GM23338 (cell line): ENCODE measurements around the gene RRBP1. TPM values are rescaled to one million over a fixed set of nuclear protein-coding genes. Genes with fewer than 3 reads are reported as not detected.

ENCODE experiments used
- ATAC-seq: fragments of 200-7000 bp; cut with Tn5 transposase; 3 replicates; pipeline ENCODE4 v1.9.1; 2020
- DNase-seq: peaks from one replicate; pipeline ENCODE4 v3.0.0-alpha.2; 2015; ENCODE audit warnings: low spot score
- H2AFZ ChIP-seq: fragments of 200-600 bp; sonication (generic); 2 replicates; pipeline ENCODE4 v1.8.0; 2016; ENCODE audit warnings: antibody characterized with exemption, mild to moderate bottlenecking, moderate library complexity
- H3F3A ChIP-seq: fragments of 200-600 bp; sonication (generic); replicated peaks from 2 replicates; pipeline ENCODE4 v1.8.0; 2017; ENCODE audit warnings: antibody characterized with exemption, mixed run types, low read depth
- H3K27ac ChIP-seq: fragments of 200-600 bp; sonication (generic); 2 replicates; pipeline ENCODE4 v1.6.1; 2016; ENCODE audit warnings: low read depth
- H3K27me3 ChIP-seq: fragments of 200-600 bp; sonication (generic); 2 replicates; pipeline ENCODE4 v1.8.0; 2016; ENCODE audit warnings: mild to moderate bottlenecking, mixed run types, moderate library complexity; ENCODE audit not compliant: insufficient read depth
- H3K36me3 ChIP-seq: fragments of 200-600 bp; sonication (generic); 2 replicates; pipeline ENCODE4 v1.8.0; 2016; ENCODE audit warnings: mild to moderate bottlenecking; ENCODE audit not compliant: insufficient read depth
- H3K4me1 ChIP-seq: fragments of 200-600 bp; sonication (generic); 2 replicates; pipeline ENCODE4 v1.8.0; 2016; ENCODE audit warnings: mild to moderate bottlenecking, moderate library complexity; ENCODE audit not compliant: insufficient read depth
- H3K4me2 ChIP-seq: fragments of 200-600 bp; sonication (generic); 2 replicates; pipeline ENCODE4 v1.7.1; 2017; ENCODE audit warnings: mixed run types
- H3K4me3 ChIP-seq: fragments of 200-600 bp; sonication (generic); 2 replicates; pipeline ENCODE4 v1.6.1; 2016; ENCODE audit warnings: mixed run types
- H3K79me2 ChIP-seq: fragments of 200-600 bp; sonication (generic); replicated peaks from 2 replicates; pipeline ENCODE4 v1.8.0; 2017; ENCODE audit warnings: mild to moderate bottlenecking; ENCODE audit not compliant: insufficient read depth
- H3K9me2 ChIP-seq: fragments of 200-600 bp; sonication (generic); 2 replicates; pipeline ENCODE4 v1.8.0; 2017; ENCODE audit not compliant: insufficient read depth
- H4K20me1 ChIP-seq: fragments of 200-600 bp; sonication (generic); replicated peaks from 2 replicates; pipeline ENCODE4 v1.8.0; 2017; ENCODE audit warnings: mild to moderate bottlenecking; ENCODE audit not compliant: insufficient read depth
- H3K27ac Mint-ChIP-seq: 2 replicates; pipeline ENCODE4 v1.8.0; 2020; ENCODE audit warnings: inconsistent platforms, mild to moderate bottlenecking, moderate library complexity, mixed read lengths
- H3K27me3 Mint-ChIP-seq: 3 replicates; pipeline ENCODE4 v1.8.0; 2022; ENCODE audit warnings: low read depth, mild to moderate bottlenecking, moderate library complexity, mixed read lengths, inconsistent platforms; ENCODE audit not compliant: insufficient read depth, poor library complexity
- H3K36me3 Mint-ChIP-seq: 3 replicates; pipeline ENCODE4 v1.8.0; 2021; ENCODE audit warnings: low read depth, mild to moderate bottlenecking, inconsistent platforms, moderate library complexity, mixed read lengths
- H3K4me1 Mint-ChIP-seq: 3 replicates; pipeline ENCODE4 v1.8.0; 2020; ENCODE audit warnings: mild to moderate bottlenecking, inconsistent platforms, mixed read lengths
- H3K4me3 Mint-ChIP-seq: 3 replicates; pipeline ENCODE4 v1.8.0; 2021; ENCODE audit warnings: moderate library complexity, mild to moderate bottlenecking, inconsistent platforms, mixed read lengths
- H3K9me3 Mint-ChIP-seq: 3 replicates; pipeline ENCODE4 v1.8.0; 2020; ENCODE audit warnings: moderate library complexity, mild to moderate bottlenecking, inconsistent platforms, mixed read lengths
- CREB1 ChIP-seq: fragments of 250-450 bp; sonication (Bioruptor Pico); IDR thresholded peaks from 2 replicates; pipeline ENCODE4 v1.5.0; 2020; ENCODE audit warnings: low read depth, mild to moderate bottlenecking, moderate library complexity
- CTCF ChIP-seq, 2 experiments: fragments of 200-600 bp in 1 of 2; sonication (generic) in 1 of 2; conservative IDR thresholded peaks; 2 replicates each; pipeline versions ENCODE4 v1.5.1 to v1.6.1; 2016 to 2017; ENCODE audit warnings: antibody characterized with exemption in 2 of 2, low read depth in 2 of 2, mild to moderate bottlenecking in 2 of 2, moderate library complexity in 1 of 2
- EZH2 ChIP-seq: fragments of 200-600 bp; sonication (generic); IDR thresholded peaks from one replicate; pipeline ENCODE4 v1.8.0; 2017; ENCODE audit warnings: antibody characterized with exemption, mild to moderate bottlenecking, low read depth; ENCODE audit not compliant: unreplicated experiment
- EZH2phosphoT487 ChIP-seq: fragments of 200-600 bp; sonication (generic); IDR thresholded peaks from one replicate; pipeline ENCODE4 v1.8.1; 2018; ENCODE audit warnings: antibody characterized with exemption; ENCODE audit not compliant: unreplicated experiment
- JUNB ChIP-seq: IDR thresholded peaks from one replicate; pipeline ENCODE4 v1.6.1; 2016; ENCODE audit warnings: antibody characterized with exemption; ENCODE audit not compliant: unreplicated experiment
- NANOG ChIP-seq: IDR thresholded peaks from 2 replicates; pipeline ENCODE4 v1.6.1; 2016; ENCODE audit warnings: antibody characterized with exemption, borderline replicate concordance
- POLR2AphosphoS5 ChIP-seq: IDR thresholded peaks from 2 replicates; pipeline ENCODE4 v1.6.1; 2016; ENCODE audit warnings: antibody characterized with exemption, low read depth
- REST ChIP-seq: IDR thresholded peaks from one replicate; pipeline ENCODE4 v1.6.1; 2018; ENCODE audit warnings: antibody characterized with exemption; ENCODE audit not compliant: unreplicated experiment
- STAT1 ChIP-seq: IDR thresholded peaks from one replicate; pipeline ENCODE4 v1.6.1; 2016; ENCODE audit warnings: antibody characterized with exemption; ENCODE audit not compliant: unreplicated experiment
- ZNF114 ChIP-seq: fragments of 250-450 bp; sonication (Bioruptor Pico); IDR thresholded peaks from 2 replicates; pipeline ENCODE4 v1.5.0; 2020; ENCODE audit warnings: mild to moderate bottlenecking, moderate library complexity
- ZNF331 ChIP-seq: fragments of 250-450 bp; sonication (Bioruptor Pico); IDR thresholded peaks from 2 replicates; pipeline ENCODE4 v1.5.0; 2020; ENCODE audit warnings: low read depth, mild to moderate bottlenecking, moderate library complexity
- ZNF462 ChIP-seq: fragments of 250-450 bp; sonication (Bioruptor Pico); IDR thresholded peaks from 2 replicates; pipeline ENCODE4 v1.5.0; 2020; ENCODE audit warnings: mild to moderate bottlenecking, moderate library complexity
- polyA plus RNA-seq: library from polyadenylated mRNA; unstranded; fragments of >200 nt; fragmentation: Nextera tagmentation; extraction: Ambion mirVana; gene quantifications from 2 replicates; pipeline ENCODE4 v1.2.1, GENCODE V29; 2016
- total RNA-seq: library from RNA; depleted of rRNA; stranded (reverse); fragments of >200 nt; shearing (Covaris generic); gene quantifications from 2 replicates; pipeline ENCODE4 v1.2.3, GENCODE V29; 2014
- TF ChIP-seq, protein P1 (sequence below): IDR thresholded peaks from 2 replicates; pipeline ENCODE4 v1.6.1; 2016; ENCODE audit warnings: antibody characterized with exemption

RRBP1 gene
- total and polyA plus RNA-seq, 2 experiments from 2014 or later: 105 to 113 TPM

- H3K36me3 ChIP-seq: 0 out of 2 replicates have a peak, but pooled peaks cover 8% of the 10 kb centered on the region
- Mint-ChIP-seq H3K27me3 (peaks cover 5% of the 10 kb centered on the region), H3K4me3 (no peak overlapping the region), H3K27ac (no peak overlapping the region), H3K36me3 (peaks cover 57% of the 10 kb centered on the region), H3K9me3 (no peaks in the 10 kb centered on the region), H3K4me1 (no peaks in the 10 kb centered on the region)
- no peak for TF ChIP-seq EZH2
- TF ChIP-seq CREB1: no peak
- TF ChIP-seq POLR2AphosphoS5: no peak
- no peak for TF ChIP-seq ZNF331
- no peak for TF ChIP-seq REST
- TF ChIP-seq JUNB: no peak
- TF ChIP-seq CTCF (conservative IDR thresholded peaks at IDR 0.05; ENCODE audit: low read depth in 2 of 2): no peak
- no peak for TF ChIP-seq ZNF114 (CRISPR knock-in tag)
- no peak for TF ChIP-seq STAT1
- TF ChIP-seq, protein P1, sequence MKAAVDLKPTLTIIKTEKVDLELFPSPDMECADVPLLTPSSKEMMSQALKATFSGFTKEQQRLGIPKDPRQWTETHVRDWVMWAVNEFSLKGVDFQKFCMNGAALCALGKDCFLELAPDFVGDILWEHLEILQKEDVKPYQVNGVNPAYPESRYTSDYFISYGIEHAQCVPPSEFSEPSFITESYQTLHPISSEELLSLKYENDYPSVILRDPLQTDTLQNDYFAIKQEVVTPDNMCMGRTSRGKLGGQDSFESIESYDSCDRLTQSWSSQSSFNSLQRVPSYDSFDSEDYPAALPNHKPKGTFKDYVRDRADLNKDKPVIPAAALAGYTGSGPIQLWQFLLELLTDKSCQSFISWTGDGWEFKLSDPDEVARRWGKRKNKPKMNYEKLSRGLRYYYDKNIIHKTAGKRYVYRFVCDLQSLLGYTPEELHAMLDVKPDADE: no peak
- no peak for TF ChIP-seq NANOG
- no peak for TF ChIP-seq ZNF462 (CRISPR knock-in tag)
- no peak for TF ChIP-seq EZH2phosphoT487
- no peaks in the 10 kb centered on the region for H3K79me2 ChIP-seq
- H3K27me3 ChIP-seq: no peaks in the 10 kb centered on the region
- no peak overlapping the region for H3K4me2 ChIP-seq
- H3K9me2 ChIP-seq: no peaks in the 10 kb centered on the region
- H3K27ac ChIP-seq: no peak overlapping the region
- H4K20me1 ChIP-seq: 0 out of 2 replicates have a peak, but pooled peaks cover under 1% of the 10 kb centered on the region
- no peaks in the 10 kb centered on the region for H3K4me1 ChIP-seq
- H2AFZ ChIP-seq: no peak overlapping the region
- ATAC-seq (no peak), DNase-seq (no peak)
- no peak overlapping the region for H3K4me3 ChIP-seq
- no peaks in the 10 kb centered on the region for H3F3A ChIP-seq
These were observed 63.4 kb downstream of the RRBP1 start for GRCh38 chr20:17618673-17619013.
